Activated CD8-positive, alpha-beta T cell treated with anti-CD3 and anti-CD28 coated beads for 36 hours (primary cell): ENCODE results near the gene CELF4. TPM values are rescaled to one million over a fixed set of nuclear protein-coding genes. Genes with fewer than 3 reads are reported as not detected.
A peak's percentile ranks its signal among the peaks of the same experiment; 100 is the strongest.

ENCODE experiments used
- ATAC-seq: fragments of 200-7000 bp; cut with Tn5 transposase; one replicate; pipeline ENCODE4 v1.10.0; 2021; ENCODE audit warnings: mild to moderate bottlenecking, moderate library complexity
- CTCF ChIA-PET: fragments of 350-600 bp; sonication (Branson Sonifier 250); formaldehyde crosslinking; loops from one replicate; lab custom pipeline; 2021; ENCODE audit warnings: antibody characterized with exemption; lab: Charles Lee
- POLR2A ChIA-PET: fragments of 350-600 bp; sonication (Branson Sonifier 250); formaldehyde crosslinking; loops from one replicate; lab custom pipeline; 2021; ENCODE audit warnings: antibody characterized with exemption; lab: Charles Lee
- DNase-seq: peaks from one replicate; pipeline ENCODE4 v3.0.0-alpha.2; 2020
- H3K27ac Mint-ChIP-seq: one replicate; pipeline ENCODE4 v1.8.0; 2021; ENCODE audit warnings: mild to moderate bottlenecking, mixed read lengths
- H3K27me3 Mint-ChIP-seq: one replicate; pipeline ENCODE4 v1.8.0; 2021; ENCODE audit warnings: mixed read lengths
- H3K36me3 Mint-ChIP-seq: one replicate; pipeline ENCODE4 v1.8.0; 2021; ENCODE audit warnings: low read depth, mixed read lengths
- H3K4me1 Mint-ChIP-seq: one replicate; pipeline ENCODE4 v1.8.0; 2021; ENCODE audit warnings: low read depth, mixed read lengths
- H3K4me3 Mint-ChIP-seq: one replicate; pipeline ENCODE4 v1.8.0; 2021; ENCODE audit warnings: mild to moderate bottlenecking, moderate library complexity, mixed read lengths
- H3K9me3 Mint-ChIP-seq: one replicate; pipeline ENCODE4 v1.8.0; 2021; ENCODE audit warnings: mixed read lengths
- intact Hi-C: fragments of 100-400 bp; cut with micrococcal nuclease; formaldehyde crosslinking; loops from one replicate; pipeline ENCODE4 v1.10.0; 2022
- total RNA-seq, 2 experiments: library from RNA; stranded (reverse); gene quantifications; one replicate each; pipeline ENCODE4 v1.2.3, GENCODE V29; 2021
- TF ChIP-seq, protein P1 (sequence below): fragments of 200-600 bp; IDR thresholded peaks from one replicate; pipeline ENCODE4 v1.8.0; 2022; ENCODE audit warnings: antibody characterized with exemption, mild to moderate bottlenecking

Gene CELF4
- total RNA-seq, 2 experiments from 2014 or later, result not detected

DNA sequence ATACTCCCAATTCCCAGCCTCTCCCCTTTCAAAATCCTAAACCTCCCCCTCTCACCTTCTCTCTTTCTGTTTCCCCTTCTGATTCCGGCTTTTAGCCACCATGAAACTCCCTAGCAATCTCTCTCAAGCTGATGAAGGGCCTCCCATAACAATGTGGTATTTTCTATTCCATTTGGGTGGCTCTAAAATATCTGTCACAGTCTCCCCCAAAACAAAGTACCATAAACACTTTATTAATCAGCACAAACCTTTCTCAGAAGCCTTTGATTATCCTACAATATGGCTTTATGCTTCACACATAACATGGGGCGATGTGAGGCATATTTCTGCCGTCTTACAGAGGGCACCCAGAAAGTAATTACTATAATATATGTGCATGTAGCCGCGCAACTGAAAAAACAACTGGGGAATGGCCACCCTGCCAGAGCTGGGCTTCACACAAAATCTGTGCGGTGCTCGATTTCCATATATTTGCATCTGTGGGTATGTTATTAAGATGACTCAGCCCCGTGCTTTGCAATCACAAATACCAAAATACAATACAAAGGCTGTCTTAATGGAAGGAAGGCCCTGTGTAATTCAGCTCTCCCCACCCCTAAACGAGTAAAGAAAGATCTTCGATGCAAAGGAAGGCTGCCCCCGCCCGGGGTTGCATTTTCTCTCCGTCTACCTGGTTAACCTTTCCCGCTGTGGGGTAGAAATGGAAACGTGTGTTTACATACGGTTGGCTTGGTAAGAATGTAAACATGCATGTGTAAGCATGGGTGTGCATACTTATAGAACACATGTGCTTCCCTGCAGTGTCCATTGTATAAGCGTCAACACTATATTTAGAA is 81.4 kb downstream of the CELF4 start:
- Mint-ChIP-seq H3K27me3 (peaks cover 57% of the 10 kb centered on the region), H3K4me1 (peaks cover 6% of the 10 kb centered on the region), H3K27ac (no peak overlapping the region), H3K4me3 (no peak overlapping the region), H3K9me3 (no peaks in the 10 kb centered on the region), H3K36me3 (no peaks in the 10 kb centered on the region)
- intact Hi-C loops, result no loop called here
- CTCF ChIA-PET, result interaction anchor here (1.2 to 1.3 kb wide), 2 partner anchors 11 to 17 kb away, joined by 3 read pairs; no protein-coding TSS in a partner anchor
- POLR2A ChIA-PET, result no interaction called here
- no peak for DNase-seq
- TF ChIP-seq, protein P1, sequence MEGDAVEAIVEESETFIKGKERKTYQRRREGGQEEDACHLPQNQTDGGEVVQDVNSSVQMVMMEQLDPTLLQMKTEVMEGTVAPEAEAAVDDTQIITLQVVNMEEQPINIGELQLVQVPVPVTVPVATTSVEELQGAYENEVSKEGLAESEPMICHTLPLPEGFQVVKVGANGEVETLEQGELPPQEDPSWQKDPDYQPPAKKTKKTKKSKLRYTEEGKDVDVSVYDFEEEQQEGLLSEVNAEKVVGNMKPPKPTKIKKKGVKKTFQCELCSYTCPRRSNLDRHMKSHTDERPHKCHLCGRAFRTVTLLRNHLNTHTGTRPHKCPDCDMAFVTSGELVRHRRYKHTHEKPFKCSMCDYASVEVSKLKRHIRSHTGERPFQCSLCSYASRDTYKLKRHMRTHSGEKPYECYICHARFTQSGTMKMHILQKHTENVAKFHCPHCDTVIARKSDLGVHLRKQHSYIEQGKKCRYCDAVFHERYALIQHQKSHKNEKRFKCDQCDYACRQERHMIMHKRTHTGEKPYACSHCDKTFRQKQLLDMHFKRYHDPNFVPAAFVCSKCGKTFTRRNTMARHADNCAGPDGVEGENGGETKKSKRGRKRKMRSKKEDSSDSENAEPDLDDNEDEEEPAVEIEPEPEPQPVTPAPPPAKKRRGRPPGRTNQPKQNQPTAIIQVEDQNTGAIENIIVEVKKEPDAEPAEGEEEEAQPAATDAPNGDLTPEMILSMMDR, result no peak
- ATAC-seq, result no peak

DNA sequence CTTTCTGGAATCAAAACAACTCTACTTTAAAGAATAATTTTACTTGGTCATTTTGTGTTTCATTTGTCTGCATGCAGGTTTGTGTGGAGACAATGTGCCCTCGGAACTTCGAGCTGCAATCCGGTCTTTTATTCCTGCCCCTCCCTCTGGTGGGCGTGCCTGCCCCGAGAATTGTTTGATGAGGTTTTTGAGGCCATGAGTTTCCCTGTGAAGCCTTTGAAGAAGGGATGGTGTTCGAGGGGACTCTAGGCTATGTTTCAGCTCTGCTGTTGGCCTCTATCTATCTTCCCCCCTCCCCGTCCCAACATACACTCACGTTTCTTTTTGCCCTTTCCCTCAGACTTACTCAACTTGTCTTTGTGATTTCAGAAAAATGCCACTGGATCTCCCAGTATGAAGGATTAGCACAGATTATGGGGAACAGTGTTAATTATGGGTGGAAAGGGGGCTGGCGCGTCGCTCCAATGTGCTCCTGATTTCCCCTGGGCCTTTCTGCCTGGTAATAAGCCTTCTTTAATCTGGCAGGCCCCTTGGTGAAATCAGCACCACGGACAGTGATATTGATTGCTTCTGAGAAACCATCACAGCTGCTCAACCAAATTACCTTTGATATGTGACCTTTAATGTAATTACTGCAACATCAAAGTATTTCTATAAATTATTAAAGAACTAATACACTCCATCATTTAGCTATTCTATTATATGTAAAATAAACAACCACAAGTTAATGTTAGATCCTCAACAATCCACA is 82.2 kb downstream of the CELF4 start:
- ChIA-PET POLR2A (interaction anchor here (0.8 kb wide), 1 partner anchor 12 kb away, joined by 3 read pairs; no protein-coding TSS in a partner anchor), CTCF (interaction anchor here (1.5 kb wide), 1 partner anchor 9 kb away, joined by 3 read pairs; no protein-coding TSS in a partner anchor)
- H3K36me3 Mint-ChIP-seq, result no peaks in the 10 kb centered on the region
- ATAC-seq (no peak), DNase-seq (peak; percentile 15)
- intact Hi-C loops, result no loop called here
- no peak overlapping the region for H3K27ac Mint-ChIP-seq
- peaks cover 6% of the 10 kb centered on the region for H3K4me1 Mint-ChIP-seq
- no peak overlapping the region for H3K4me3 Mint-ChIP-seq
- TF ChIP-seq, protein P1, result no peak
- no peaks in the 10 kb centered on the region for H3K9me3 Mint-ChIP-seq
- H3K27me3 Mint-ChIP-seq, result peaks cover 50% of the 10 kb centered on the region

DNA sequence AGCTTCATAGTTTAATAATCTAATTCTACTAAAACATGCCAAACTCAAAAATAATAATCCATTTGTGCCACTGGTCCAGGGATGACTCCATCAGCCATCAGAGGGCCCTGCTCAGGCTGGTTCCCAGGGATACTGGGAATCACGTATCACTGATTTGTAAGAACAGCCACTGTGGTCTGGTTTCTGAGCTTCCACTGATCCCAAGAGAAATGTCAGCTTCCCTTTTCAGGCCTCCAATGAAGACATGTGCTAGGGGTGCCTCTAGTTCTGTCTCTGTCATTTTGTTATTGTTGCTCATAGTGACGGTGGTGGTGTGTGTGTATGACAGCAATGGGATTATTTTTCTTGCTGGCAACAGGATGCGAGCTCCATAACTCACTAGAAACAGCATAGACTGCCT is 83.2 kb downstream of the CELF4 start:
- no peak overlapping the region for H3K4me3 Mint-ChIP-seq
- ATAC-seq (no peak), DNase-seq (no peak)
- no peaks in the 10 kb centered on the region for H3K9me3 Mint-ChIP-seq
- H3K27ac Mint-ChIP-seq, result no peak overlapping the region
- intact Hi-C loops, result no loop called here
- TF ChIP-seq, protein P1, result no peak
- ChIA-PET POLR2A (interaction anchor here (0.8 kb wide), 1 partner anchor 11 kb away, joined by 3 read pairs; no protein-coding TSS in a partner anchor), CTCF (interaction anchor here (1.5 kb wide), 1 partner anchor 8 kb away, joined by 3 read pairs; no protein-coding TSS in a partner anchor)
- H3K27me3 Mint-ChIP-seq, result peaks cover 41% of the 10 kb centered on the region
- H3K36me3 Mint-ChIP-seq, result no peaks in the 10 kb centered on the region
- peaks cover 6% of the 10 kb centered on the region for H3K4me1 Mint-ChIP-seq

DNA sequence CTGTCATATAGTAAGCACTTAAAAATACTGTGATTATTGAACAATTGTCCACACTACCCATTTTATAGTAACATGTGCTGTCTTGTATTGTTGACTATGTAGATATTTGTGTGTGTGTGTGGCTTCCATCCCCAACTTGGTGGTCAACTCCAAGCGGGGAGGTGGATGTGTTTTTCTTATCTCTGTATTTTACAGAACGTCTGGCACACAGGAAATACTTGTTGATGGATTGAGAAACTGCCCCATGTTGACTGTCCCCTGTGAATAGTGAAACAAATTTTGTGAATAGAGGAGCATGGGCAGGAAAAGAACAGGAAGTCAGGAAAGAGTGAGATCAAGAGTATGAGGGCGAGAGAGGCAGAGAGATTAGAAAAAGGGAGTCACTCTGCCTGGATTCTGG is 83.6 kb downstream of the CELF4 start:
- peaks cover 36% of the 10 kb centered on the region for H3K27me3 Mint-ChIP-seq
- H3K4me1 Mint-ChIP-seq, result peaks cover 6% of the 10 kb centered on the region
- intact Hi-C loops, result no loop called here
- no peaks in the 10 kb centered on the region for H3K36me3 Mint-ChIP-seq
- ChIA-PET CTCF (interaction anchor here (1.5 kb wide), 1 partner anchor 7 kb away, joined by 3 read pairs; no protein-coding TSS in a partner anchor), POLR2A (no interaction called here)
- DNase-seq (no peak), ATAC-seq (no peak)
- TF ChIP-seq, protein P1, result no peak
- no peak overlapping the region for H3K4me3 Mint-ChIP-seq
- no peak overlapping the region for H3K27ac Mint-ChIP-seq
- no peaks in the 10 kb centered on the region for H3K9me3 Mint-ChIP-seq
